GM12874 (cell line): ENCODE data around the gene YBX2.

Experiments used
- CTCF ChIP-seq: IDR thresholded peaks from 2 replicates; pipeline ENCODE4 v1.5.1; 2011; ENCODE audit warnings: low read depth, mild to moderate bottlenecking, control low read depth, low read length, moderate library complexity; ENCODE audit not compliant: insufficient read depth

YBX2 gene

GRCh38 chr17:7254511-7254910, 39.9 kb downstream of the YBX2 start:
- TF ChIP-seq CTCF: no peak

GRCh38 chr17:7253082-7253481, 41.4 kb downstream of the YBX2 start:
- TF ChIP-seq CTCF: no peak

- no peak; the same call in 1 of the 2 replicates for TF ChIP-seq CTCF
These were observed 42.0 kb downstream of the YBX2 start, which contains the start of gene ELP5 for GRCh38 chr17:7252176-7253043. Gene ELP5, plus strand, starts transcription at chr17:7252215. Its CDS starts 336 bp downstream, at chr17:7252551.

GRCh38 chr17:7251661-7252175, 42.7 kb downstream of the YBX2 start, which contains the start of gene CTDNEP1:
Gene CTDNEP1, minus strand, starts transcription at chr17:7251734. Its CDS starts 438 bp downstream, at chr17:7251296.
- no peak for TF ChIP-seq CTCF

GRCh38 chr17:7250695-7251627, 43.5 kb downstream of the YBX2 start:
- no peak for TF ChIP-seq CTCF

GRCh38 chr17:7249830-7250229, 44.6 kb downstream of the YBX2 start:
- TF ChIP-seq CTCF: no peak

- TF ChIP-seq CTCF: no peak
These were observed 45.2 kb downstream of the YBX2 start for GRCh38 chr17:7249214-7249613.
